Measurements from ENCODE around the gene ANP32B. TPM values are rescaled to one million over a fixed set of nuclear protein-coding genes. Genes with fewer than 3 reads are reported as not detected.

Gene ANP32B
- total RNA-seq, 1 donor from 2014 or later: 236 TPM

GRCh38 chr9:98057138-98057799 is 74.1 kb downstream of the ANP32B start:
- intact Hi-C loops (cut with micrococcal nuclease): loop anchor here (1.0 to 10.0 kb wide), 5 partner anchors 17 to 360 kb away; partner anchors contain the start of gene XPA

- intact Hi-C loops (cut with micrococcal nuclease): no loop called here
These were observed 79.0 kb downstream of the ANP32B start for GRCh38 chr9:98062161-98062560.

- intact Hi-C loops (cut with micrococcal nuclease): no loop called here
These were observed 81.7 kb downstream of the ANP32B start for GRCh38 chr9:98064623-98065392.

Other genes starting within 250 kb of the ANP32B start
- not detected in 2 replicates for gene FOXE1, start 130.1 kb upstream of the ANP32B start, total RNA-seq
- 23.0 and 23.3 TPM in 2 replicates for gene TRMO, start 60.8 kb upstream of the ANP32B start, total RNA-seq
- 0.42 and 0.44 TPM in 2 replicates for gene HEMGN, start 45.2 kb upstream of the ANP32B start, total RNA-seq
- gene NANS, start 73.4 kb downstream of the ANP32B start, total RNA-seq: 58.7 and 59.5 TPM in 2 replicates
- 102 and 104 TPM in 2 replicates for gene TRIM14, start 135.9 kb downstream of the ANP32B start, total RNA-seq
- gene CORO2A, start 209.3 kb downstream of the ANP32B start, total RNA-seq: 3.8 and 3.9 TPM in 2 replicates